ENCODE measurements around the gene SOX15.

Gene SOX15

DNA sequence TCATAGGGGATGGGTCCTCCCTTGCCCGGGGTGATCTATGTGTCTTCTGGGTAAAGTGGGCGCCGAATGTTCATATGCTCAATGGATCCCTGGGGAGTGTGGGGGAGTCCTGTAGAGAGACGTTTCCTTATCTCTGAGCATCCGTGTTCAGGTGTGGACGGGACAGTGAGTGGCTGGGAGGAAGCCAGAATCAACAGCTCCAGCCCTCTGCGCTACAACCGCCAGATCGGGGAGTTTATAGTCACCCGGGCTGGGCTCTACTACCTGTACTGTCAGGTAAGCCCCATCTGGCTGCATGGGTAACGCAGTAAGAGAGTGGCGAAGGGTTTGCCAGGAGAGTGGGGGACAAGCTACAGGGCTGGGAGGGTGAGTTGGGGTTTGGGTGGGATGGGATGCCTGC is 33.3 kb downstream of the SOX15 start:
- no peak for DNase-seq

DNA sequence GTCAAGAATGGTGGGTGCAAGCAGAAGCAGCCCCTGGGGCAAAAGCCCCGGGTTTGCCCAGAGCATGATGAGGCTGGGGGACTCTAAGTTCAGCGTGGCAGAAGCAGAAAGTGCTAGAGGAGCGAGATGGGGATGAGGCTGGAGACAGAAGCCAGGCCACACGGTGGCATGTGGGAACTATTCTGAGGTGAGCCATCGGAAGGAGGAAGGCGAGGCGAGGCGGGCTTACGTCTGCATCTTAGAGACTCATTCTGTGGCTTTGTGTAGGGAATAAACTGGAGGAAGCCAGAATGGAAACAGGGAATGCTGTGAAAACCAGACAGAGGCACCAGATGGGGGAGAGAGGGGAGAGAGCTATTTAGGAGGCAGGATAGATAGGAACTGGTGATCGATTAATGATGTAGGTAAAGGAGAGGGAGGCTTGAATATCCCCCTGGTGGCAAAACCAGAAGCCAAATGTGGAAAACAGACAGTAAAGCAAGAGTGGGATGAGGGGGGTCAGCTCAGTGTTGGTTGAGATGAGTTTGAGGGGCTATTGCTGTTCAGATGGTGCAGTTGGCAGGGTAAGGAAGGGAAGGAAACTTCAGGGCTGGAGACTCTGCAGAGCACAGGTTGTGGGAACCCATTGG is 34.5 kb downstream of the SOX15 start:
- DNase-seq, result no peak

DNA sequence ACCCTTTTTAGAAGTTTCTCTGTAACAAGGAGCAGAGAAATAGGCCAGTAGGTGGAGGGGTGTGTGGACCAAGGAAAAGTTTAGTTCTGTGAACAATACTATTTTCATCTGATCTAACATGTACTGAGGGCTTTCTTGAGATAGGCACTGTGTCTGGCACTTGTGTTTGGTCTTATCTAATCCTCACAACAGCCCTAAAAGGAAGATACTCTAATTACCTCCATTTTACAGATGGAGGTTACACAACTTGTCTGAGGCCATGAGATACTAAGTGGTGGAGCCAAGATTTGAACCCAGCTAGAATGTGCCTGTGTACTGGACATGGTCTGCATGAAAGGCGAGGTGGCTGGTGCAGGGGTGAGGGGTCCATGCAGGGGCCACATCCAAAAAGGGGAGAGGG is 36.5 kb downstream of the SOX15 start:
- no peak for DNase-seq

GRCh38 chr17:7552621-7553051 is 37.3 kb downstream of the SOX15 start:
- no peak for DNase-seq

DNA sequence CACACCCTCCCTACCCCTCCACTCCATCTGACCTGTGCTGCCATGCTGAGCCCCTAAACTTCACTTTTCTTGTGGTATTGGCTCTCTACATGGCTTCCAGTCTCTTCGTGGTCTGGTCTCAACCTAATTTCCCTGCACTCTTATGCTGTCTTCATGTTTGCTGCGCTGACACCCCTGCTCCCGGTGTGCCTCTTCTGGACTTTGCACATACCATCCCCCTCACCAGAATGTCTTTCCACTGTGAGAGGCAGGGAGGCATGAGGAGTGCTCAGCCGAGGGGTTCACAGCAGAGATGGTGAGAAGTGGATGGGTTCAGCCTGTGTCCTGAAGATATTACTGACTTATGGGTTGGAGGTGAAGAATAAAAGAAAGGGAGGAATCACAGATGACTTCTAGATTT is 38.5 kb downstream of the SOX15 start:
- no peak for DNase-seq

- DNase-seq, result no peak
These were observed 39.5 kb downstream of the SOX15 start for GRCh38 chr17:7550344-7550743.

DNA sequence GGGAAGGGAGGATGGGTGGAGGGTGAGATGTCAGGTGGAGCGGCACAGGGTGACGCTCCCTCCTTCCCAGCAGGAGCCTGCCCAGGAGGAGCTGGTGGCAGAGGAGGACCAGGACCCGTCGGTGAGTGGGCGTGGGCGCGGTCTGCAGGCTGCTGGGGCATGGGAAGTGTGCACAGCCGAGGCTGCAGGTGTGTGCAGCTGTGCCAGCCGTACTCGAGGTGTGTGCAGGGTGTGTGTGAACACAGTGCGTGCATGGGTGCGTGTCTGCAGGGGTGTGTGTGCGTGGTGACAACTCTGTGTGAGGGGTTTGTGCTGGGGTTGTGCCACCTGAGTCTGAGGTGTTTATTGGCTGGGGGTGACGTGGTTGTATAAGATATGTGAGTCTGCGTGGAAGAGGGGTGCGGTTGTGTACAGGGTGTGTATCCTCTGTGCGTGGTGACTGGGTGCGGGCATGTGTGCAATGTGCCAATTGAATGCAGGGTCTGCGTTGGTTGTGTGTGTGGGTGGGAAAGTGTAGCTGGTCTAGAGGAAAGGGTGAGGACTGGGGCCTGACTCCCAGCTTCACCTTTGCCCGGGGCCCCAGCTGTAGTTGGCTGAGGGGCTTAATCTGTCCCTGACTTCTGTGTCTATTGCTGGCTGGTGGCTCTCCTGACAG is 40.4 kb downstream of the SOX15 start:
- DNase-seq, result peak; percentile 52

GRCh38 chr17:7548585-7549400 is 41.1 kb downstream of the SOX15 start, which contains the start of gene TNFSF12:
TNFSF12 (plus strand) TSS chr17:7549058; CDS start chr17:7549154, 96 bp downstream.
- DNase-seq, result peak; percentile 68

- no peak for DNase-seq
These were observed 45.0 kb downstream of the SOX15 start for GRCh38 chr17:7544911-7545310.

DNA sequence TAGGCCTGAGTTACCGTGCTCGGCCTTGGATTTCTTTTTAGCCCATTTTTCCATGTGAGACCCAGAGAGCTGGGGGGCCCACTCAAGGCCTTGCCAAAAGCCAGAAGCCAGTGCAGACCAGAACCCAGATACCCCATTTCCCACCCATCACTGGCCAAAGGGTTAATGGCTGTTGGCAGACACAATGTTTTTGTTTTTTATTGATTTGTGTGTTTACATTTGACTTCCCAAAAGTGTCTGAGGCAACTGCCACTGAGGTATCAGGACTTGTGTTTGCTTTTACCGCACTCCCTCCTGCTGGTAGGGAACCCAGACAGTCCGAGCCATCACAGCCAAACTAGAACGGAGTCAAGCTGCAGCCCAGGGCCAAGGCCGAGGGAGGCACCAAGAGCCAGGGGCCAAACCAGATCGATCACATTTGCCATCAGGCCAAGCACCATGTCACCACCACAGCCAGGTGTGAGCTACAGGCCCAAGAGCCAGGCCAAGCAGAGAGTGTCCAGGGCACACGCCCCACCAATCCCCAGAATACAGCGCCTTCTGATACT is 48.7 kb downstream of the SOX15 start:
- no peak for DNase-seq

DNA sequence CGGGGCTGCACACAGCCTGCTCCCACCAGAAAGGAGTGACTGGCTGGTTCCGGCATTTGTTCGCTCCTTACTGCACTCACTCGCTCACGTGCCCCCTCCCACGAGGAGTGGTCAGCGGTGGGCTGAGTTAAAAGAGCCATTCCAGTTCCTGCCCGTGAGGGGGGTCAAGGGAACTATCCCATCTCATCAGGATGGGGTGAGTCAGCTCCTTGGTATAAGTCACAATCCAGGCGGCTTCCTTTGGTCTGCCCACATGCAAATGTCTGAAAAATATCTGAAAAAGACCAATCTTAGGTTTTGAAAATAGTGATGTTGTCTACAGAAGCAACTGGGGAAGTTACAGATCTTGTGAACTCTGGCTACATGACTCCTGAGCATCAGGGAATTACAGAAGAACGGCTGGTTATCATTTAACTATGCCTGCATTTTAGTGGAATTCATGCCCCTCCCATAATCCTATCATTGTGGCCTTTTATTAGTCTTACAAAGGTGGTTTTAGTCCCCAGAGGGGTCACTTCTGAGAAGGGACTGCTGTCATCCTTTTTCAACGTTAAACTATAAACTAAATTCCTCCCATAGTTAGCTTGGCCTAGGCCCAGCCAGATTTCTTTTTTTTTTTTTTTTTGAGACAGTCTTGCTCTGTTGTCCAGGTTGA is 50.9 kb downstream of the SOX15 start:
- DNase-seq, result no peak

All from activated CD4-positive, CD25-positive, alpha-beta regulatory T cell treated with anti-CD3 and anti-CD28 coated beads, Interleukin-2, amount 50 U/mL, for 72 hours (primary cell).